Suppressor macrophage treated with lipopolysaccharide for 1 hour (primary cell): ENCODE data around the gene ANKLE1.

Experiments used
- DNase-seq, 3 donors: peaks; one replicate each; pipeline ENCODE4 v3.0.0-alpha.2; 2020 to 2022

Gene ANKLE1

DNA sequence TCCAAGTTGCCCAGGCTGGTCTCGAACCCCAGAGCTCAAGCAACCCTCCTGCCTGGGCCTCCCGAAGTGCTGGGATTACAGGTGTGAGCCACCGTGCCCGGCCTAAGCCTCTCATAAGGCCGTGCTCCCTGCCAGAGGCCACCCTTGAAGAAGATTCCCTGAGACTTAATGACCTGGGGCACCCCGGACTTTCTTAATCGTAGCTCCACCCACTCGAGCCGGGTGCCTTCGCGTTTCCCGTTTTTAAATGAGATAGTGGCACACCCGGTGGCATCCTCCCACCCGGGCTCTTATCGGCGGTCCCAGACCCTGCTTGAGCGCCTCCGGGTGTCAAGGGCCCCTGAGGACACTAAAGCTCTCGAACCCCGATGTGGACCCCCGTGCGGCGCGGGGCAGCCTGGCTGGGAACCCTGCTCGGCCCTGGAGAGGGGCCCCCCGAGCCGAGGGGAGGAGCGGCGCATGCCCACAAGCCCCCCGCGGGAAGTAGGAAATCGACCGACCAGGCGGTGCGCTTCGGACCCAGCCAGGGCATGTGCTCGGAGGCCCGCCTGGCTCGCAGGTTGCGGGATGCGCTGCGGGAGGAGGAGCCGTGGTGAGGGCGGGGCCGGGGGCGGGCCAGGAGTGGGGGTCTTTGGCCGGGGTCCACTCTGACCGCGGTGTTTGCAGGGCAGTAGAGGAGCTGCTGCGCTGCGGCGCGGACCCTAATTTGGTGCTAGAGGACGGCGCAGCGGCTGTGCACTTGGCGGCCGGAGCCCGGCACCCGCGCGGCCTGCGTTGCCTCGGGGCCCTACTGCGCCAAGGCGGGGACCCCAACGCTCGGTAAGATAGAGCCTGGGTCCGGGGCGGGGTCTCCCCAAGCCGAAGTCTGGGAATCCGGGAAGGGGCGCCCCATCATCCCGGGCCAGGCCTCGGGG, at the start of gene ANKLE1:
ANKLE1 (plus strand) TSS at position 511 of the 914 bp plus-strand sequence; CDS start at position 531, 20 bp downstream.
- peak; percentile 91 to 93 (median 92) for DNase-seq

- no peak for DNase-seq
These were observed 49.4 kb upstream of the ANKLE1 start for GRCh38 chr19:17232258-17232657.

DNA sequence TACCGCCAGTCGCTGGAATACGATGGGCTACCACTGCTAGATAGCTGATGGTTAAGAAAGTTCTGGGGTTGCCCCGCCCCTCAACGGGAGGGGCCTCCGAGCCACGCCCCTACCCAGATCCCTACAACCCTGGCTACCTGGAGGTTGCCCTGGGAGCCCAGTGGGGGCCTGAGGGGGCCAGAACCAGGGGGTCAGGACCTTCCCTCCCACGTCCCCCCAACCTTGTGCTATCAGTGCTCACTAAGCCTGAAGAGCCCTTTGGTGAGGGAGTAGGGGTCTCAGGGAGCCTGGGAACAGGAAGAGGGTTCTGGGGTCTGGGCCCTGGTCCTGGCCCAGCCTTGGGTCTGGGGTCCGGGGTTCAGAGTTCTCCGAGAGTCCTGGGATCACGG, 46.8 kb upstream of the ANKLE1 start:
- DNase-seq: peak in 2 of 3 donors; percentile 59 to 74

DNA sequence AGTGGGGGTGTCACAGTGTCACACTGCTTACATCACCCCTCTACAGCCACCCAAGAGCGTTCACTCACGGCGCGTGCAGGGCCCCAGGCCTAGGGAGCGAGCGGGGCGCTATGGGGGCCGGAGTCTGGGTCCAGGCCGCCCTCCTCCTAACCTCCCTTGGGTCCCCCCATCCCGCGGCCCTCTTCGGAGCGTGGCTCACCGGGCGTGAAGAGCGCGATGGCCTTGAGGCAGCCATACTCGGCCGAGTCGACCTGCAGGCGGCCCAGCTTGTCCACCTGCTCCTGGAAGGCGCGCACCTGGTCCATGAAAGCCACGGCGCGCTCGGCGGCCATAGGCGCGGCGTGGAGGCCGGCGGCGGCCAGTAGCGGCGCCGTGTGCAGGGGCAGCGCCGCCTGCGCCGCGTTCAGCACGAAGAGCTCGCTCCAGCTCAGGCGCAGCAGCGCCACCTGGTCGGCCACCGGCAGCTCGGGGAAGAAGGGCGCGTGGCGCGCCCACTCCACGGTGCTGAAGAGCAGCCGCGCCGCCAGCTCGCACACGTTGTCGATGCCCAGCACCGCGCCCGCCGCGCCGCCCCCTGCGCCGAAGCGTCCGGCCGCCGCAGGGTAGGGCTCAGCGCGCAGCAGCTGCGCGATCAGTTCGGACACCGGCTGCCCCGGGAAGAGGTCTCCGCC, 46.3 kb upstream of the ANKLE1 start:
- peak; percentile 67 to 88 (median 74) for DNase-seq

- DNase-seq: no peak
These were observed 45.5 kb upstream of the ANKLE1 start for GRCh38 chr19:17235971-17236777.

DNA sequence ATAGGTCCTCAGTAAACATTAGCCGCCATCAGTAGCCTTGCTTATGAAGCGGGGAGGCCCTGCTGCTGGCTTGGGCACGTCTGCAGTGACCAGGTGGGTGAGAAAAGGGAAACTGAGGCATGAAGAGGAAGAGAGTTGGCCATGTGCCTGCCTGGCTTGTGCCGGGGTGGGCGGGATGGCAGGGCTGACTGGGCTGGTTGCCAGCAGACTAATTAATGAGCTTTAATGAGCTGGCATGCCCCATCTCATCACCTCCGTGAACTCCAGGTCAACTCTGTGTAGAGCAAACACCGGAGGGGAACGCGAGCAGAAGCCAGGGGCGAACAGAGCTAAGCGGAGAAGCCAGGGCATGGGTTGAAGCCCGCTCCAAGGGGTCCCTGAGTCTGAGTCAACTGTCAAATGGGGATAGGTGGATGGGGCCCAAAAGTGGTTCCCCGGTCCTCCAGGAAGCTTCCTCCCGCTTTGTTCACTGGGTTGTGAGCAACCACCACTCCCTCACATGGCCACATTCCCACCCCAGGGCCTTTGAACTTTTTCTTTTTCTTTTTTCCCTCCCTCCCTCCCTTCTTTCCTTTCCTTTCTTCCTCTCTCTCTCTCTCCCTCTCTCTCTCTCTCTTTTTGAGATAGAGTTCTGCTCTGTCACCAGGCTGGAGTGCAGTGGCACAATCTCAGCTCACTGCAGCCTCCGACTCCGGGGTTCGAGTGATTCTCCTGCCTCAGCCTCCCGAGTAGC, 44.7 kb upstream of the ANKLE1 start:
- no peak for DNase-seq

DNA sequence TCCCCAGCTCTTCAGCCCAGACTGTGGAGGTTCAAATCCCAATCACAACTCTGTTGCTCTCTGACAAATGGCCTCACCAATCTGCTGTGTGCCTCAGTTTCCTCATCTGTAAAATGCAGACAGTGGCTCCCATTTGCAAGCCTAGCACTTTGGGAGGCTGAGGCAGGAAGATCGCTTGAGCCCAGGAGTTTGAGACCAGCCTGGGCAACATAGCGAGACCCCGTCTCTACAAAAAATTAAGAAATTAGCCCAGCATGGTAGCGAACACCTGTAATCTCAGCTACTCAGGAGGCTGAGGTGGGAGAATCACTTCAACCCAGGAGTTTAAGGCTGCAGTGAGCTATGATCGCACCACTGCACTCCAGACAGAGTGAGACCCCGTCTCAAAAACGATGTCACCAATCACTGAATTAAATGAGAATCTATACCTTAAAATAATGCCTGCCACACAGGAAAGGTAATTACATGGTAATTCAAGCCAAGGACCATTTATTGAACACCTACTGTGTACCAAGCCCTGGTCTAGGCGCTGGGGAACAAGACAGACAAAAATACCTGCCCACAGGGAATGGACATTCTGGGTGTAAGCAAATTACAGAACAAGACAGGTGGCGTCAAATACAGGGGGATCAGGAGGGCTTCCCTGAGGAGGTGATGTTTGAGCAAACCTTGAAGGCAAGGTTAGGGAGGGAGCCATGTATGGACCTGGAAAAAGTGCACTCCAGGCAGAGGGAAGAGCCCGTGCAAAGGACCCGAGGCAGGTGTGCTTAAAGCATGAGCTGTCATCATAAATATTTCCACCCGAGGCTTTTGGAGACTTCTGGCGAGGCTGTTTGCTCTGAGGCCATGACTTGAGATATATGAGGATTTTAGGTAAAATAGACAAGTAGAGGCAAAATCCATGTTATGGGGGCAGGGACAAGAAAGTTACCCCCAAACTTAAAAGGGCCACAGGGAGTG, 43.7 kb upstream of the ANKLE1 start:
- no peak for DNase-seq

DNA sequence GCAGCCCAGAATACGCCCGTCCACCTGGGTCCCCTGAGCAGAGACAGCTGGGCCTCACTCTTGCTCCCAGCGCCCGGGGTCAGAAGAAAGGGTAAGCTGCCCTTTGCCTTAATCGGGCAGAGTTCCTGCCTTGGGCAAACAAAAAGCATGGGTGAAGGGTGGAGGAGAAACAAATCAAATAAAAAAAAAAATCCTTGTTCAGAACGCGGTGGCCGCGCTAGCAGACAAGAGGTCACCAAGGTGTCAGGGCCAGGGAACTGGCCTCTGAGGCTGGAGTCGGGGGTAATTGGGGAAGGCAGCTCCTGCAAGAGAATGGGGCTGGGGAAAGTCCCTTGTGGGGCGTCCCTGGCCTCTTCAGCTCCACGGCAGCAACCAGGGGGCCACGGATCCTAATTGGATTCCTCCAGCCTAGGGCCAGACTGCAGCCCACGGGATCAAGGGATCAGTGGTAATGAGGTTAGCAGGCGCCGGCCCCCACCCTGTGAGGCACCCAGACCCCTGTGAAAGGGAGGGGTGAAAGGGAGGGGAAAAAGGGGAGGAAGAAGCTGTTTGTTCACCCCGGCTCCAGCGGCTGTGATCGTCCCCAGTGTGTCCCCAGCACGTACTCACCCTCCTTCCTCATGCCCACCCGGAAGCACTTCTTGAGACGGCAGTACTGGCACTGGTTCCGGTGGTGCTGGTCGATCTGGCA, 41.5 kb upstream of the ANKLE1 start:
- no peak for DNase-seq

GRCh38 chr19:17240826-17241399, 40.8 kb upstream of the ANKLE1 start:
- no peak for DNase-seq

DNA sequence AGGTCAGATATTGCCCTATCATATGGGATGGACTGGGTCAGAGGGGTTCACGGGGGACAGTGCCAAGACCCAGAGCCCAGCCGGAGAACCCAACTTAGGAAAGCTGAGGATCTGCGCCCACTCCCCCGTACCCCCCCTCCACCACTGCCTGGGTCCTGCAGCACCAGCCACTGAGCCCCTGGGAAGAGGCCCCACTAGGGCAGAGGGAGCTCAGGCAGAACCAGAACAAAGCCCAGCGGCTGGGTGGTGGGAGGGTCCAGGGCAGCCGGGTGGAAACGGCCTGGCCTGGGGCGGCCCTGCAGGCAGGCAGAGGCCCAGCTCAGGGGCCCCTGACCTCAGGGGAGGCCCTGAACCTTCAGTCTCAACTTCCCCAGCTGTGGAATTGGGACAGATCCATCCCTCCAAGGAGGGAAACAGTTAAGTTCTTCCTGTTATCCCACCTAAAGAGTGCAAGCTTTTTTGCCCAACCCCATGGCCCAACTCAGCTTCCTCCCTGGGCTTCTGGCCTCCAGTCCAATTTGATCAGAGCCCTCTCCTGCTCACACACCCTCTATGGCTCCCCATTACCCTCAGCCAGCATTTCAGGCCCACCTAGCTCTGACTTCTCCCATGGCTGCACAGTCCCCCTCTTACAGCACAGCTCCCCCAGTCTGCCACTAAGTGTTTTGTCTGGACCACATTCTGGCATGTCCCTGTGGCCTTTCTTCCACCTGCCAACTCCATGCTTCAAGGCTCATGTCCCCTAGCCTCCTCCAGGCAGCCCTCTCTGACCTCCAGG, 39.1 kb upstream of the ANKLE1 start:
- DNase-seq: no peak

GRCh38 chr19:17243211-17243829, 38.4 kb upstream of the ANKLE1 start:
- DNase-seq: no peak

GRCh38 chr19:17243830-17244617, 37.7 kb upstream of the ANKLE1 start:
- peak in 1 of 3 donors; percentile 15 for DNase-seq

DNA sequence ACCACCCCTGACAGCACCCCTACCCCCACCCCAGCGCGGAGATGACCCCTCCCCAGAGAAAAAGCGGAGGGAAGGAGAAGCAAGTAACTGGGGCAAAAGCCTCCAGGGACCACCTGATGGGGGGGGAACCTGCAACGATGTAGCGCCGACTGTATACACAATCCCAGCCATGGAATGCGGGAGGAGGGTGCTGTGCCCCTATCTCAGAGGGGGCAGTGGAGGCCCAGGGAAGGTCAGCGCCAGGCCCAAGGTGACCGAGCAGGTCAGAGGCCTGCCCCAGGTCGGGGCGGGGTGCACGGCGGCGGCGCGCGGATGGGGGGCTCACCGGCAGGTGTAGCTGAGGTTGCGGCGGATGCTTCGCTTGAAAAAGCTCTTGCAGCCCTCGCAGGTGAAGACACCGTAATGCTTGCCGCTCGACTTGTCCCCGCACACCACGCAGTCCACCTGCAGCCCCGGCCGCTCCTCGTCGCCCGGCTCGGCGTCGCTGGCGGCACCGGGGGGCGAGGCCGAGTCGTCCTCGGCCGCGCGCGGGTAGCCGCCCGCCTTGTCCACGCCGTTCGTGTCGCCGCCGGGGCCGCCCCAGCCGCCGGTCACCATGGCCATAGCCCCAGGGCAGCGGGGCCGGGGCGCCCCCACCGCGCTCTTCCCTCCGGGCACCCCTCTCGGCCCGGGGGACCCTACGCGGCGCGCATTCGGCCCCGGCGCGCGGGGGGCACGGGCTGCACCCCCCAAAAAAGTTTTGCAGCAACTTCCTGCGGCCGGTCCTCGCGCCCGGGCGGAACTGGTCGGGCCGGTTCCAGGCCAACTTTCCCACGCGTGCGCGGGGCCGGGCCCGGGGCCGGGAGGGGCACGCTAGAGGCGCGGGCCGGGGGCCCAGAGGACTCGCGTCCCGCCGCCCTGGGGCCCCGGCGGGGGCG, 36.8 kb upstream of the ANKLE1 start:
- peak in 2 of 3 donors; percentile 33 to 59 for DNase-seq

GRCh38 chr19:17245535-17245984, 36.1 kb upstream of the ANKLE1 start, which contains the start of gene NR2F6:
NR2F6 (minus strand) TSS chr19:17245919; CDS start chr19:17245220, 699 bp downstream.
- DNase-seq: peak in 2 of 3 donors; percentile 61 to 69

GRCh38 chr19:17246681-17247425, 34.8 kb upstream of the ANKLE1 start:
- DNase-seq: peak; percentile 60 to 69 (median 63)
